ENCODE data around the gene SLC37A1.

DNA sequence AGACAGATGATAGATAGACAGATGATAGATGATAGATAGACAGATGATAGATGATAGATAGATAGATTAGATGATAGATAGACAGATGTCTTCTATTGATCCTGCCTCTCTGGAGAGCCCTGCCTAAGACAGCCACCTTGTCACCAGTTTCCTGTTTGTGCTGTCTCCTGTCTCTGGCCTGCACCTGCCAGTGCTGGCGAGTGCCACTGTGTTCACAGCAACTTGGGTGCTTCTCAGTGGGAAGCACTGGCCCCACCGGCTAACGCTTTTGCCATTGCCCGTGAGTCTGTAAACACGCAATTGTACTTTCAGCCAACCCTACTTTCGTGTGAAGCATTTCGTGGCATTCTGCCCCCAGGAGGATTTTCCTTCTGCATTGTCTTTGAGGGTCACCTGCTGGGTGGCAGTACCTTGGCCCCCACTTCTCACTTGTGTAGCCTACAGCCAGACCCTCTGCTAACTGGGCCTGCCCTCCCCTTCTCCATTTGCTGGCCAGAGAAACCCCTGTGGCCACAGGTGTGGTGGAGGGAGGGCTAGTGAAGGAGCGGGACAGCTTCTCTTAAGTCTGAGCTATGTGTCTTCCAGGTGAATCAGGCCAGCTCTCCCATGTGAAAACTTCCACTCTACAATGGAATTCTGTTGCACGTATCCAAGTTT, 116.4 kb downstream of the SLC37A1 start:
- TF ChIP-seq, protein P1, sequence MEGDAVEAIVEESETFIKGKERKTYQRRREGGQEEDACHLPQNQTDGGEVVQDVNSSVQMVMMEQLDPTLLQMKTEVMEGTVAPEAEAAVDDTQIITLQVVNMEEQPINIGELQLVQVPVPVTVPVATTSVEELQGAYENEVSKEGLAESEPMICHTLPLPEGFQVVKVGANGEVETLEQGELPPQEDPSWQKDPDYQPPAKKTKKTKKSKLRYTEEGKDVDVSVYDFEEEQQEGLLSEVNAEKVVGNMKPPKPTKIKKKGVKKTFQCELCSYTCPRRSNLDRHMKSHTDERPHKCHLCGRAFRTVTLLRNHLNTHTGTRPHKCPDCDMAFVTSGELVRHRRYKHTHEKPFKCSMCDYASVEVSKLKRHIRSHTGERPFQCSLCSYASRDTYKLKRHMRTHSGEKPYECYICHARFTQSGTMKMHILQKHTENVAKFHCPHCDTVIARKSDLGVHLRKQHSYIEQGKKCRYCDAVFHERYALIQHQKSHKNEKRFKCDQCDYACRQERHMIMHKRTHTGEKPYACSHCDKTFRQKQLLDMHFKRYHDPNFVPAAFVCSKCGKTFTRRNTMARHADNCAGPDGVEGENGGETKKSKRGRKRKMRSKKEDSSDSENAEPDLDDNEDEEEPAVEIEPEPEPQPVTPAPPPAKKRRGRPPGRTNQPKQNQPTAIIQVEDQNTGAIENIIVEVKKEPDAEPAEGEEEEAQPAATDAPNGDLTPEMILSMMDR (IDR thresholded peaks at IDR 0.05): no peak
- no peak for TF ChIP-seq POLR2A (IDR thresholded peaks at IDR 0.05)
